Measurements from ENCODE around the gene PRR15L. TPM values are rescaled to one million over a fixed set of nuclear protein-coding genes. Genes with fewer than 3 reads are reported as not detected.

The PRR15L gene
- total RNA-seq, 2 donors from 2014 or later, result 0.57 to 0.60 TPM

DNA sequence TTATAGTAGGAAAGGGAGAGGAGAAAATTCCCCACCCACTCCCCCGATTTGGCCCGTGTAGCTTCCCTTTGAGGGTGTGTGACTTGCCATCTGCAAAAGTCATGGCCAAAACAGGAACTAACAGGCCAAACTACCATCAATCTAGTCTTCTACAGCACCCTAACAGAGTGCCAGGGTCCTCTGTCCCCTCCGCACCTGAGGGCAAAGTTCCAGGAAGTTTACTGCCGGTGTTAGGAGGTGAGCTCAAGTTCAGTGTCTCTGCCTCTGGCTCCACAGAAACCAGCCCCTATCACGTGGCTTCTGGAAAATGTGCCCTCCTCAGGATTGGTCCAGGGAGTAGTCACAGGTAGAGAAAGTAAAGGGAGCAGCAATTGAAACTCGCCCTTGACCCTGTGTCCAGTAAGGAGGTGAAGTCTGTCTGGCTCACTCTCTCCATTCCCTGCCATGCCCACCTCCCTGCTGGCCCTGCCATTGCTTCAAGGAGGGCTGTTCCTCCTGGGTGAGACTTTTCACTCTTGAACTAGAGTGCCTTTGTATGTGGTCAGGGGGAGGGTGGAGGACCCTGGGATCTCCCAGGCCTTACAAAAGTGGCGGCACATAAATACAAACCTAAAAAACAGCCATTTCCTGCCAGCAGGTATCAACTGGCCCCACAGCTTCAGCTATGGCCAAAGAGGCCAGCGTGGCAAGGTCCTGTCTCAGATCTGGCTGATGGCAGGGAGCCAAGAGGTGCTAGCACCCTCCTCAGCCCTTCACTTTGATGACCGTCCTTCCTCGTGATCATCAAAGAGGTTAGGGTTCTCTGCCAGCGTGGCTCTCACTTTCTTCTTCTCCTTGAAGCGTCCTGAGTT is 5.3 kb downstream of the PRR15L start:
- Mint-ChIP-seq H3K4me1 (peaks cover 8% of the 10 kb centered on the region), H3K36me3 (ENCODE audit: low read depth) (no peaks in the 10 kb centered on the region), H3K4me3 (no peak overlapping the region), H3K27me3 (ENCODE audit: insufficient read depth) (no peaks in the 10 kb centered on the region), H3K9me3 (no peaks in the 10 kb centered on the region), H3K27ac (no peak overlapping the region)
- Histone ChIP-seq H3K36me3 (ENCODE audit: control insufficient read depth, insufficient read depth, low read length) (peaks cover 3% of the 10 kb centered on the region), H3K4me3 (ENCODE audit: low read length) (no peak overlapping the region), H3K9ac (ENCODE audit: extremely low read depth, low read length, poor library complexity, severe bottlenecking) (no peak overlapping the region), H3K4me1 (ENCODE audit: control insufficient read depth, insufficient read depth, low read length) (peaks cover 6% of the 10 kb centered on the region), H3K27ac (ENCODE audit: low read depth, low read length) (no peak overlapping the region), H3K27me3 (ENCODE audit: control insufficient read depth, insufficient read depth, low read length, poor library complexity, severe bottlenecking) (no peaks in the 10 kb centered on the region), H3K9me3 (ENCODE audit: control insufficient read depth, low read length) (no peaks in the 10 kb centered on the region)
- TF ChIP-seq, protein P1, sequence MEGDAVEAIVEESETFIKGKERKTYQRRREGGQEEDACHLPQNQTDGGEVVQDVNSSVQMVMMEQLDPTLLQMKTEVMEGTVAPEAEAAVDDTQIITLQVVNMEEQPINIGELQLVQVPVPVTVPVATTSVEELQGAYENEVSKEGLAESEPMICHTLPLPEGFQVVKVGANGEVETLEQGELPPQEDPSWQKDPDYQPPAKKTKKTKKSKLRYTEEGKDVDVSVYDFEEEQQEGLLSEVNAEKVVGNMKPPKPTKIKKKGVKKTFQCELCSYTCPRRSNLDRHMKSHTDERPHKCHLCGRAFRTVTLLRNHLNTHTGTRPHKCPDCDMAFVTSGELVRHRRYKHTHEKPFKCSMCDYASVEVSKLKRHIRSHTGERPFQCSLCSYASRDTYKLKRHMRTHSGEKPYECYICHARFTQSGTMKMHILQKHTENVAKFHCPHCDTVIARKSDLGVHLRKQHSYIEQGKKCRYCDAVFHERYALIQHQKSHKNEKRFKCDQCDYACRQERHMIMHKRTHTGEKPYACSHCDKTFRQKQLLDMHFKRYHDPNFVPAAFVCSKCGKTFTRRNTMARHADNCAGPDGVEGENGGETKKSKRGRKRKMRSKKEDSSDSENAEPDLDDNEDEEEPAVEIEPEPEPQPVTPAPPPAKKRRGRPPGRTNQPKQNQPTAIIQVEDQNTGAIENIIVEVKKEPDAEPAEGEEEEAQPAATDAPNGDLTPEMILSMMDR (conservative IDR thresholded peaks at IDR 0.05), result no peak
- WGBS, 2 experiments (ENCODE audit: insufficient coverage in 1 of 2, insufficient read length in 1 of 2), result 86 to 90% methylated on average over 8 to 12 of the region's 12 CpGs
- DNase-seq, result peak; percentile 52

DNA sequence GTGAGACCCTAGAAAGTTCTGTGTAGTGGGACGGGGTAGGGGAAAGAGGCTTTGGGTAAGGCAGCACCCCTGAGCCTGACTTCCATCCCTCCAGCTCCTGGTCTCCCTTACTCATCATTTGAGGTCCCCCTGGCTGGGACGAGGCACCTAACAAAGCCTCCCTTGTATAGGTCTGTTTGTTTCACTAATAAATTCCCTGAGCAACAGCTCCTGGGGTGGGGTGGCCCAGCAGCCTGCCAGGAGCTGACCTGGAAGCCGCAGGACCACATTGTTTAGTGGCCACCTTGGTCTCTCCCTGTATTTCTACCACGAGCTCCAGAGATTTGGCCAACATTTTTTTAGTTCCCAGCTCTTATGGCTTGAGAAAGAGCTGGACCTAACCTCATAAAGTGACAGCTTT is 7.2 kb downstream of the PRR15L start:
- Mint-ChIP-seq H3K27me3 (ENCODE audit: insufficient read depth) (no peaks in the 10 kb centered on the region), H3K4me1 (peaks cover 5% of the 10 kb centered on the region), H3K27ac (no peak overlapping the region), H3K9me3 (no peaks in the 10 kb centered on the region), H3K4me3 (no peak overlapping the region), H3K36me3 (ENCODE audit: low read depth) (no peaks in the 10 kb centered on the region)
- H3K9ac ChIP-seq (ENCODE audit: extremely low read depth, low read length, poor library complexity, severe bottlenecking), result no peak overlapping the region
- no peaks in the 10 kb centered on the region for H3K4me1 ChIP-seq (ENCODE audit: control insufficient read depth, insufficient read depth, low read length)
- H3K4me3 ChIP-seq (ENCODE audit: low read length), result no peak overlapping the region
- peaks cover 9% of the 10 kb centered on the region for H3K36me3 ChIP-seq (ENCODE audit: control insufficient read depth, insufficient read depth, low read length)
- DNase-seq, result no peak
- no peaks in the 10 kb centered on the region for H3K27me3 ChIP-seq (ENCODE audit: control insufficient read depth, insufficient read depth, low read length, poor library complexity, severe bottlenecking)
- H3K27ac ChIP-seq (ENCODE audit: low read depth, low read length), result no peak overlapping the region
- 90 to 100% methylated on average over 1 to 3 of the region's 4 CpGs for WGBS, 2 experiments (ENCODE audit: insufficient coverage in 1 of 2, insufficient read length in 1 of 2)
- H3K9me3 ChIP-seq (ENCODE audit: control insufficient read depth, low read length), result no peaks in the 10 kb centered on the region
- TF ChIP-seq, protein P1 (conservative IDR thresholded peaks at IDR 0.05), result no peak

DNA sequence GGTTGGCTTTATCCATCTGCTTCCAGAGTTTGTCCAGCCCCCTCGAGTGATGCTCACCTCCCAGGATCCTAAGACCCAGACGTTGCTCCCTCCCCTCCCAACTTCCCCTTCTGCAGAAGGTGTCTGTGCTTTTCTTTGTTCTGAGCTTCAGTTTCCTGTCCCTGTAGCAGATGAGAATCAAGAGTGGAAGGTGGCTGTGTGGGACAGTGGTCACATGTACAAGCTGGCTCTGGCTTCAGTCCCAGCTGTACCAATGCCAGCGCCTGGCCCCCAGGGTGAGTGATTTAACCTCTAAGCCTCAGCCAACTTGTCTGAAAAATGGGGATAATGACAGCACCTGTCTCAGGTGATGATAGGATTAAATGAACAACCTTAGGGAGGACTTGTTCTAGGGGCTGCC is 7.7 kb downstream of the PRR15L start:
- Histone ChIP-seq H3K9me3 (ENCODE audit: control insufficient read depth, low read length) (no peaks in the 10 kb centered on the region), H3K36me3 (ENCODE audit: control insufficient read depth, insufficient read depth, low read length) (peaks cover 13% of the 10 kb centered on the region), H3K27me3 (ENCODE audit: control insufficient read depth, insufficient read depth, low read length, poor library complexity, severe bottlenecking) (no peaks in the 10 kb centered on the region), H3K4me3 (ENCODE audit: low read length) (no peak overlapping the region), H3K27ac (ENCODE audit: low read depth, low read length) (no peak overlapping the region), H3K4me1 (ENCODE audit: control insufficient read depth, insufficient read depth, low read length) (no peaks in the 10 kb centered on the region), H3K9ac (ENCODE audit: extremely low read depth, low read length, poor library complexity, severe bottlenecking) (no peak overlapping the region)
- Mint-ChIP-seq H3K27me3 (ENCODE audit: insufficient read depth) (no peaks in the 10 kb centered on the region), H3K27ac (no peak overlapping the region), H3K36me3 (ENCODE audit: low read depth) (no peaks in the 10 kb centered on the region), H3K4me1 (peaks cover 5% of the 10 kb centered on the region), H3K9me3 (no peaks in the 10 kb centered on the region), H3K4me3 (no peak overlapping the region)
- TF ChIP-seq, protein P1 (conservative IDR thresholded peaks at IDR 0.05), result no peak
- no peak for DNase-seq
- 84 to 94% methylated on average over 3 of the region's 3 CpGs for WGBS, 2 experiments (ENCODE audit: insufficient coverage in 1 of 2, insufficient read length in 1 of 2)

Data from endodermal cell (in vitro differentiated cells).